Keratinocyte (primary cell): Measurements from ENCODE around the gene ERC2. TPM values are rescaled to one million over a fixed set of nuclear protein-coding genes. Genes with fewer than 3 reads are reported as not detected.

Experiments
- DNase-seq: peaks from one replicate; pipeline ENCODE4 v3.0.0-alpha.2; 2011; ENCODE audit warnings: low read depth, missing footprints, low spot score
- FAIRE-seq: peaks from 2 replicates; lab custom pipeline; 2011; peaks lifted over from hg19 to GRCh38; lab: Jason Lieb, UNC
- H2AFZ ChIP-seq: 2 replicates; pipeline ENCODE4 v1.6.0; 2012; ENCODE audit warnings: low read length, control low read depth, inconsistent platforms; ENCODE audit not compliant: control insufficient read depth
- H3K27ac ChIP-seq: 2 replicates; pipeline ENCODE4 v1.5.1; 2011; ENCODE audit warnings: low read length; ENCODE audit not compliant: control insufficient read depth, insufficient read depth
- H3K27me3 ChIP-seq: 3 replicates; pipeline ENCODE4 v1.6.0; 2011; ENCODE audit warnings: low read length; ENCODE audit not compliant: control insufficient read depth, insufficient read depth; ENCODE audit errors: extremely low read depth
- H3K36me3 ChIP-seq, 2 experiments: 2 replicates in 1 of 2; 3 replicates in 1 of 2; pipeline ENCODE4 v1.5.1; 2011; ENCODE audit warnings: low read length in 2 of 2, mild to moderate bottlenecking in 1 of 2; ENCODE audit not compliant: control insufficient read depth in 2 of 2, insufficient read depth in 2 of 2; ENCODE audit errors: extremely low read depth in 1 of 2
- H3K4me1 ChIP-seq: 3 replicates; pipeline ENCODE4 v1.5.1; 2011; ENCODE audit warnings: low read length; ENCODE audit not compliant: control insufficient read depth, insufficient read depth; ENCODE audit errors: extremely low read depth
- H3K4me2 ChIP-seq: 3 replicates; pipeline ENCODE4 v1.6.0; 2011; ENCODE audit warnings: low read depth, low read length; ENCODE audit not compliant: control insufficient read depth, insufficient read depth; ENCODE audit errors: extremely low read depth
- H3K4me3 ChIP-seq, 3 experiments: fragments of 200-600 bp in 1 of 3; sonication (generic) in 1 of 3; 2 replicates in 2 of 3; 3 replicates in 1 of 3; pipeline ENCODE4 v1.5.1; 2011 to 2016; ENCODE audit warnings: low read length in 3 of 3, mild to moderate bottlenecking in 3 of 3, control low read depth in 2 of 3, inconsistent platforms in 1 of 3, low read depth in 1 of 3, mixed read lengths in 1 of 3, mixed run types in 1 of 3, moderate library complexity in 1 of 3; ENCODE audit not compliant: control insufficient read depth in 2 of 3, insufficient read depth in 2 of 3; ENCODE audit errors: extremely low read depth in 1 of 3
- H3K79me2 ChIP-seq: 2 replicates; pipeline ENCODE4 v1.6.0; 2012; ENCODE audit warnings: low read length; ENCODE audit not compliant: control insufficient read depth, insufficient read depth
- H3K9ac ChIP-seq: 3 replicates; pipeline ENCODE4 v1.6.0; 2011; ENCODE audit warnings: low read length; ENCODE audit not compliant: control insufficient read depth, insufficient read depth; ENCODE audit errors: extremely low read depth
- H3K9me1 ChIP-seq: 3 replicates; pipeline ENCODE4 v1.6.0; 2011; ENCODE audit warnings: low read length; ENCODE audit not compliant: control insufficient read depth, insufficient read depth; ENCODE audit errors: extremely low read depth
- H3K9me3 ChIP-seq: 2 replicates; pipeline ENCODE4 v1.5.1; 2012; ENCODE audit warnings: low read depth, low read length; ENCODE audit not compliant: control insufficient read depth
- H4K20me1 ChIP-seq: 3 replicates; pipeline ENCODE4 v1.6.0; 2011; ENCODE audit warnings: low read length; ENCODE audit not compliant: control insufficient read depth, insufficient read depth; ENCODE audit errors: extremely low read depth
- EZH2 ChIP-seq: IDR thresholded peaks from one replicate; pipeline ENCODE4 v1.6.1; 2012; ENCODE audit warnings: inconsistent platforms, mild to moderate bottlenecking, low read length, moderate library complexity
- dilution Hi-C: fragments of 300-500 bp; cut with MboI; formaldehyde crosslinking; loops from one replicate; pipeline ENCODE4 v1.7.0; 2020; ENCODE audit warnings: low sequenced_read_pairs; ENCODE audit not compliant: extremely low pct_ligation_motif_present
- polyA plus RNA-seq, 5 experiments: library from polyadenylated mRNA; depleted of rRNA in 3 of 5; stranded (reverse) in 3 of 5; stranded (forward) in 1 of 5; unstranded in 1 of 5; fragments of >200 nt; gene quantifications; 1 replicate in 1 of 5; 2 replicates in 3 of 5; 3 replicates in 1 of 5; pipeline versions ENCODE4 v1.2.1 to v1.2.3, GENCODE V29; 2011 to 2012; ENCODE audit warnings: missing spikeins in 2 of 5, low read depth in 1 of 5, low replicate concordance in 1 of 5
- TF ChIP-seq, protein P1 (sequence below), 3 experiments: IDR thresholded peaks in 1 of 3; conservative IDR thresholded peaks in 1 of 3; optimal IDR thresholded peaks in 1 of 3; 2 replicates in 2 of 3; 3 replicates in 1 of 3; pipeline versions ENCODE3 to v1.5.1; 2011; ENCODE audit warnings: low read length in 3 of 3, mild to moderate bottlenecking in 3 of 3, moderate library complexity in 2 of 3, control low read depth in 1 of 3, inconsistent platforms in 1 of 3; ENCODE audit not compliant: insufficient read depth in 2 of 3; ENCODE audit errors: extremely low read depth in 1 of 3

ERC2 gene
- polyA plus RNA-seq, 1 donor (not counting 4 experiments of a cell fraction or from before 2014, with no cell fraction given) = 0.08 TPM

DNA sequence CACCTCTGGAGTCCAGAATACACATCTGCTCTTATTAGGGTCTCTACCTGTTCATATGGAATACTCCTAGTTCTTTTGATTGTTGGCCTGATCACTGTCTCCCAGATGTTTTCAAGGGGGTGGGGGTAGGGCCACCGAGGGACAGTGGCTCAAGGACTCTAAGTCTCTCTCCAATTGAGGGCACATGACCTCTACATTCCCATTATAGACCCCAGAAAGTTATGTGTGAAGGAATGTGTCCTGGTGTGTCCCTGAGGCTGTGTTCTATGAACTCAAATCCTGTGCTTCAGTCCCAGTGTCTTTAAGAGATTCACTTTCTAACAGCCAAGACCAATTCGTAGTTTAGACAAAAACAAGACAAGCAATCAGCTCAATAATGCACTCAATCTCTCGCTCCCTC, 357.4 kb downstream of the ERC2 start:
- no peaks in the 10 kb centered on the region for H4K20me1 ChIP-seq
- H3K27me3 ChIP-seq = no peaks in the 10 kb centered on the region
- peaks cover 3% of the 10 kb centered on the region for H3K9me3 ChIP-seq
- no peak overlapping the region for H3K4me2 ChIP-seq
- no peak for FAIRE-seq
- no peak overlapping the region for H3K9ac ChIP-seq
- no peaks in the 10 kb centered on the region for H3K9me1 ChIP-seq
- no peak for DNase-seq
- H3K27ac ChIP-seq = no peak overlapping the region
- H3K79me2 ChIP-seq = no peaks in the 10 kb centered on the region
- H3K4me1 ChIP-seq = no peaks in the 10 kb centered on the region
- TF ChIP-seq, protein P1, sequence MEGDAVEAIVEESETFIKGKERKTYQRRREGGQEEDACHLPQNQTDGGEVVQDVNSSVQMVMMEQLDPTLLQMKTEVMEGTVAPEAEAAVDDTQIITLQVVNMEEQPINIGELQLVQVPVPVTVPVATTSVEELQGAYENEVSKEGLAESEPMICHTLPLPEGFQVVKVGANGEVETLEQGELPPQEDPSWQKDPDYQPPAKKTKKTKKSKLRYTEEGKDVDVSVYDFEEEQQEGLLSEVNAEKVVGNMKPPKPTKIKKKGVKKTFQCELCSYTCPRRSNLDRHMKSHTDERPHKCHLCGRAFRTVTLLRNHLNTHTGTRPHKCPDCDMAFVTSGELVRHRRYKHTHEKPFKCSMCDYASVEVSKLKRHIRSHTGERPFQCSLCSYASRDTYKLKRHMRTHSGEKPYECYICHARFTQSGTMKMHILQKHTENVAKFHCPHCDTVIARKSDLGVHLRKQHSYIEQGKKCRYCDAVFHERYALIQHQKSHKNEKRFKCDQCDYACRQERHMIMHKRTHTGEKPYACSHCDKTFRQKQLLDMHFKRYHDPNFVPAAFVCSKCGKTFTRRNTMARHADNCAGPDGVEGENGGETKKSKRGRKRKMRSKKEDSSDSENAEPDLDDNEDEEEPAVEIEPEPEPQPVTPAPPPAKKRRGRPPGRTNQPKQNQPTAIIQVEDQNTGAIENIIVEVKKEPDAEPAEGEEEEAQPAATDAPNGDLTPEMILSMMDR (optimal IDR thresholded peaks at IDR 0.05 in 1 of 3, IDR thresholded peaks at IDR 0.05 in 1 of 3, conservative IDR thresholded peaks at IDR 0.05 in 1 of 3; ENCODE audit: extremely low read depth in 1 of 3, insufficient read depth in 2 of 3, low read length in 3 of 3) = no peak
- TF ChIP-seq EZH2 = no peak
- dilution Hi-C loops = no loop called here
- H3K4me3 ChIP-seq = no peak overlapping the region
- no peaks in the 10 kb centered on the region for H3K36me3 ChIP-seq
- no peak overlapping the region for H2AFZ ChIP-seq

GRCh38 chr3:56107157-56107556, 361.1 kb downstream of the ERC2 start:
- TF ChIP-seq EZH2 = no peak
- TF ChIP-seq, protein P1 (optimal IDR thresholded peaks at IDR 0.05 in 1 of 3, IDR thresholded peaks at IDR 0.05 in 1 of 3, conservative IDR thresholded peaks at IDR 0.05 in 1 of 3; ENCODE audit: extremely low read depth in 1 of 3, insufficient read depth in 2 of 3, low read length in 3 of 3) = no peak
- DNase-seq (no peak), FAIRE-seq (no peak)
- no peaks in the 10 kb centered on the region for H3K9me3 ChIP-seq
- dilution Hi-C loops = no loop called here
- H3K79me2 ChIP-seq = no peaks in the 10 kb centered on the region
- no peak overlapping the region for H3K27ac ChIP-seq
- no peak overlapping the region for H3K4me2 ChIP-seq
- H3K4me1 ChIP-seq = no peaks in the 10 kb centered on the region
- no peak overlapping the region for H3K9ac ChIP-seq
- no peaks in the 10 kb centered on the region for H3K9me1 ChIP-seq
- H2AFZ ChIP-seq = no peak overlapping the region
- no peak overlapping the region for H3K4me3 ChIP-seq
- no peaks in the 10 kb centered on the region for H4K20me1 ChIP-seq
- H3K27me3 ChIP-seq = no peaks in the 10 kb centered on the region
- no peaks in the 10 kb centered on the region for H3K36me3 ChIP-seq
